Tibial nerve (tissue), 4 donors: Measurements from ENCODE around the gene OBSCN.

ENCODE experiments used
- EP300 ChIP-seq, 2 donors: sonication (generic); formaldehyde crosslinking; IDR thresholded peaks; one replicate each; pipeline ENCODE4 v1.6.1; 2017; ENCODE audit warnings: antibody characterized with exemption in 2 of 2, mild to moderate bottlenecking in 1 of 2
- POLR2A ChIP-seq, 2 donors: fragments of 450-650 bp; IDR thresholded peaks; one replicate each; pipeline ENCODE4 v1.6.1; 2017; ENCODE audit warnings: antibody characterized with exemption in 2 of 2, mild to moderate bottlenecking in 2 of 2, moderate library complexity in 2 of 2
- TF ChIP-seq, protein P1 (sequence below), 5 experiments: fragments of 200-600 bp in 3 of 5; fragments of 450-650 bp in 2 of 5; sonication (generic) in 3 of 5; IDR thresholded peaks; one replicate each; pipeline ENCODE4 v1.5.1; 2016 to 2019; ENCODE audit warnings: antibody characterized with exemption in 5 of 5, mild to moderate bottlenecking in 3 of 5, moderate library complexity in 2 of 5

DNA sequence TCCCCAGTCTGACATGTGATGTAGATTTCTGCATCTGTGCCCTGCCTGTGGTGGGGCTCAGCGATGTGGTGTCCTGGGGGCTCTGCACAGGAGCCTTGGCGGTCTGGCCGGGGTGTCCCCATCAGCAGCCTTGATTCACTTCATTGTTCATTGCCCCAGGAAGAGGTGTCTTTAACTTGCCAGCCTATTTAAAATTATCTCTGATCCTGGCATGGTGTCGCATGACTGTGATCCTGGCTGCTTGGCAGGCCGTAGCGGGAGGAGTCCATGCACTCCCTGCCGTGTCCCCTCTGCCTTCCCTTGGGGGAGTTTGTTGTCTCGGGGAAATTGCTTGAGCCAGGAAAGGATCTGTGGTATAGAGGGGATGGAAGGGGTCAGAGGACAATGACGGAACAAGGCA lies 138.9 kb downstream of the OBSCN start:
- TF ChIP-seq, protein P1, sequence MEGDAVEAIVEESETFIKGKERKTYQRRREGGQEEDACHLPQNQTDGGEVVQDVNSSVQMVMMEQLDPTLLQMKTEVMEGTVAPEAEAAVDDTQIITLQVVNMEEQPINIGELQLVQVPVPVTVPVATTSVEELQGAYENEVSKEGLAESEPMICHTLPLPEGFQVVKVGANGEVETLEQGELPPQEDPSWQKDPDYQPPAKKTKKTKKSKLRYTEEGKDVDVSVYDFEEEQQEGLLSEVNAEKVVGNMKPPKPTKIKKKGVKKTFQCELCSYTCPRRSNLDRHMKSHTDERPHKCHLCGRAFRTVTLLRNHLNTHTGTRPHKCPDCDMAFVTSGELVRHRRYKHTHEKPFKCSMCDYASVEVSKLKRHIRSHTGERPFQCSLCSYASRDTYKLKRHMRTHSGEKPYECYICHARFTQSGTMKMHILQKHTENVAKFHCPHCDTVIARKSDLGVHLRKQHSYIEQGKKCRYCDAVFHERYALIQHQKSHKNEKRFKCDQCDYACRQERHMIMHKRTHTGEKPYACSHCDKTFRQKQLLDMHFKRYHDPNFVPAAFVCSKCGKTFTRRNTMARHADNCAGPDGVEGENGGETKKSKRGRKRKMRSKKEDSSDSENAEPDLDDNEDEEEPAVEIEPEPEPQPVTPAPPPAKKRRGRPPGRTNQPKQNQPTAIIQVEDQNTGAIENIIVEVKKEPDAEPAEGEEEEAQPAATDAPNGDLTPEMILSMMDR (IDR thresholded peaks at IDR 0.05): no peak
- TF ChIP-seq POLR2A (IDR thresholded peaks at IDR 0.05): no peak
- no peak for TF ChIP-seq EP300 (IDR thresholded peaks at IDR 0.05)
